Activated CD8-positive, alpha-beta memory T cell treated with anti-CD3 and anti-CD28 coated beads, Interleukin-2, amount 50 U/mL, for 48 hours (primary cell): ENCODE measurements around the gene KRTAP9-8.
"Not testable (repeated sequence)": the region's sequence is repeated elsewhere in the genome, so short reads cannot be mapped to it uniquely, and the experiment has no call there.

Experiments used
- DNase-seq: peaks from one replicate; pipeline ENCODE4 v3.0.0-alpha.2; 2020

KRTAP9-8 gene

DNA sequence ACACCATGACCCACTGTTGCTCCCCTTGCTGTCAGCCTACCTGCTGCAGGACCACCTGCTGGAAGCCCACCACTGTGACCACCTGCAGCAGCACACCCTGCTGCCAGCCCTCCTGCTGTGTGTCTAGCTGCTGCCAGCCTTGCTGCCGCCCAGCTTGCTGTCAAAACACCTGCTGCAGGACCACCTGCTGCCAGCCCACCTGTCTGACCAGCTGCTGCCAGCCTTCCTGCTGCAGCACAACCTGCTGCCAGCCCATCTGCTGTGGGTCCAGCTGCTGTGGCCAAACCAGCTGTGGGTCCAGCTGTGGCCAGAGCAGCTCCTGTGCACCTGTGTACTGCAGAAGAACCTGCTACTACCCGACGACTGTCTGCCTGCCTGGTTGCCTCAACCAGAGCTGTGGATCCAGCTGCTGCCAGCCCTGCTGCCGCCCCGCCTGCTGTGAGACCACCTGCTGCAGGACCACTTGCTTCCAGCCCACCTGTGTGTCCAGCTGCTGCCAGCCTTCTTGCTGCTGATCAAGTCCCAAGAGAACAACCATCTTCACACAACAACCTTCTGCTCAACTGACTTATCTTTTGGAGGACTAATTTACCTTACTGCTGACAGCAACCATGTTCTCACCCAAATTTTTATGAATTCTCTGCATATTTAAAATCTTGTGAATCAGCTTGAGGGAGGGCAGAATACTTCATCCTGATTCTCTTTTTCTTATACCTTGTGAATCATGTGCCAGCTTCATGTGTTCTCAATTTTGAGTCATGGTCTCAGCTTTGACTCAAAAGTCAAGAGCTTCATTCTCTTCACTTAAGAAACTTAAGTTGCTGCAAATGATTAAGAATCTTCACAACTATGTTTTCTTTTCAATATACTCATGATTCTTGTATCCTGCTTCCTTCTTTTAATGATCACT is 17.8 kb downstream of the KRTAP9-8 start, which contains the start of gene KRTAP9-9:
Gene KRTAP9-9 (plus strand): TSS at position 4 of the 910 bp plus-strand sequence.
- DNase-seq = not testable (repeated sequence)

DNA sequence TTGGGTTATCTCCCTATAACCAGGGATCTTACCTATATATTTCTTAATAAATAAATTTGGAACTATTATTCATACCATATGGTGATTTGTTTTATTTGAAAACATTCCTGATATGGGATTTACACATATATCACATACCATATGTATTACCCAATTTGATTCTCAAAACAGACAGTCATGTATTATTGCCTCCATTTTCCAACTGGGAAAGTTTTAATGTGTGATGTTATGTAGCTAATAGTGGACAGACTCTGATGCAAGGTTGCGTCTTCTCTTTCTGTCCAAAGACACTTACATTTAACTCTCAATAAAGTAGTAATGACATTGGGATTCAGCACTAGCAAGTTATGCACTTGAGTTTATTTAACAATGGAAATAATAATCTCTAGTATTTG is 18.5 kb downstream of the KRTAP9-8 start:
- DNase-seq = no peak

DNA sequence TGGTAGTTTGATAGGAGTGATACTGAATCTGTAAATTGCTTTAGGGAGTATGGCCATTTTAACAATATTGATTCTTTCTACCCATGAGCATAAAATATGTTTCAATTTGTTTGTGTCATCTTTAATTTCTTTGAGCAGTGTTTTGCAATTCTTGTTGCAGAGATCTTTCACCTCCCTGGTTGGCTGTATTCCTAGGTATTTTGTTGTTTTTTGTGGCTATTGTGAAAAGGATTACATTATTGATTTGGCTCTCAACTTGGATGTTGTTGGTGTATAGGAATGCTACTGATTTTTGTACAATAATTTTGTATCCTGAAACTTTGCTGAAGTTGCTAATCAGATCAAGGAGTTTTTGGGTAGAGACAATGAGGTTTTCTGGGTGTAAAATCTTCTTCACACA is 20.6 kb downstream of the KRTAP9-8 start:
- no peak for DNase-seq

DNA sequence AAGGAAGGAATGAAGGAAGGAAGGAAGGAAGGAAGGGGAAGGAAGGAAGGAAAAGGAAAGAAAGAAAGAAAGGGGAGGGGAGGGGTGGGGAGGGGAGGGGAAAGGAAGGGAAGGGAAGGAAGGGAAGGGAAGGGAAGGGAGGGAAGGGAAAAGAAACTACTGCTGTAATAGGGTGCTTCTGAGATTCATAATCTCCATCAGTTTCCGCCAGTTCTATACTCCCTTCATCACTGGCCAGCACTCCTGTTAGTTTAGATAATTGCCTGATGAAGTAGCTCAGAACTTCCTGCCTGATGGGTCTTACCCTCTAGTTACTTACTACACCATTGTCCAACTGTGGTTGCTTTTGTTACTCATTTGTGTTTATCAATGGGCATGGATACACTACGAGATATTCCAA is 25.4 kb downstream of the KRTAP9-8 start:
- no peak for DNase-seq

DNA sequence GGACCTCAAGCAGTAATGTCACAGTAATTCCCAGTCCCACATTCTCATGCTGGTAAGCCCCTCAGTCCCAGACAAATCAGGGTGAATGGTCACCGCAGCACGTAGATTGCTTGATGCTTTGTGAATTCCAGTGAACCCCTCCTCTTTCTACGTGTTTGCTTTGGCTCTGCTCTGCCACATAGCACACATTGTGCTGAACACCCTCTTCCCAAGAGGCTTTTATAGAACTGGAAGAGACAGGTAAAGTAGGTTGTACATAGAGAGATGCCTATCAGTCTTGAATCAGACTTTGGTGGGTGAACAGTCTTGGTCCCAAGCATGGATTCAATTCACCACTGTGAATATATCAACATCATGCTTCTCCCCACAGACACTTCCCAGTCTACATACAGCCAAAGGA is 26.8 kb downstream of the KRTAP9-8 start:
- DNase-seq = no peak

DNA sequence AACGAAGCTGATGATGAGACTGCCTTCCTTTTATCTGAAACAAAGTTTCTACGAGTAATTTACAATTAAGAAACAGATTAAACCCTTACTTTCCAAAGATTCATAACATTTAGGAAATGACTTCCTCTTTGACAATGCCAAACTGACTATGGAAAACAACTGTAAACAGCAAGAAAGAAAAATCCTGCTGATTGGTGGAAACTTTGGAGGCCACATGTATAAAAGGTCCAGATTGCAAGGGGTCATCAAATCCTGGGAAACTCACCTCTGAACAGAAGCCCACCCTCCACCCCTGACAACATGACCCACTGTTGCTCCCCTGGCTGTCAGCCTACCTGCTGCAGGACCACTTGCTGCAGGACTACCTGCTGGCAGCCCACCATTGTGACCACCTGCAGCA is 27.3 kb downstream of the KRTAP9-8 start, which contains the start of gene KRTAP9-6:
Gene KRTAP9-6 (plus strand): TSS at position 301 of the 400 bp plus-strand sequence. CDS start 0 bp downstream, at position 301.
- DNase-seq = no peak

DNA sequence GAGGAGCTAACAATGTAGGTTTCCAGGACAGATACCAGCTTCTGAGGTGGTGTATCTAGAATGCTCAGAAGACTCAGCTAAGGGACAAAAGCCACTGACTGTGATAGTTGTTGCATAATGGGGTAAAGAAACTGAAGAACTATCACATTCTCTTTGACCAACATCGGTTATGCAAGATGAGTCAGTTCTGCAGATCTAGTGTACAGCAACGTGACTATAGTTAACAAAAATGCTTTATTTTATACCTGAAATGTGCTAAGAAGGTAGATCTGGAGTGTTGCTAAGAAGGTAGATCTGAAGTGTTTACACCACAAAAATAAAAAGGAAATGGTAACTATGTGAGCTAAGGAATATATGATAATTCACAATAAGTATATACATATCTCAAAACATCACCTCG is 29.9 kb downstream of the KRTAP9-8 start:
- DNase-seq = no peak

DNA sequence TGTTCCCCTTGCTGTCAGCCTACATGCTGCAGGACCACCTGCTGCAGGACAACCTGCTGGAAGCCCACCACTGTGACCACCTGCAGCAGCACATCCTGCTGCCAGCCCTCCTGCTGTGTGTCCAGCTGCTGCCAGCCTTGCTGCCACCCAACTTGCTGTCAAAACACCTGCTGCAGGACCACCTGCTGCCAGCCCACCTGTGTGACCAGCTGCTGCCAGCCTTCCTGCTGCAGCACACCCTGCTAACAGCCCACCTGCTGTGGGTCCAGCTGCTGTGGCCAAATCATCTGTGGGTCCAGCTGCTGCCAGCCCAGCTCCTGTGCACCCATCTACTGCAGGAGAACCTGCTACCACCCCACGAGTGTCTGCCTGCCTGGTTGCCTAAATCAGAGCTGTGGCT is 33.5 kb downstream of the KRTAP9-8 start:
- DNase-seq = not testable (repeated sequence)

DNA sequence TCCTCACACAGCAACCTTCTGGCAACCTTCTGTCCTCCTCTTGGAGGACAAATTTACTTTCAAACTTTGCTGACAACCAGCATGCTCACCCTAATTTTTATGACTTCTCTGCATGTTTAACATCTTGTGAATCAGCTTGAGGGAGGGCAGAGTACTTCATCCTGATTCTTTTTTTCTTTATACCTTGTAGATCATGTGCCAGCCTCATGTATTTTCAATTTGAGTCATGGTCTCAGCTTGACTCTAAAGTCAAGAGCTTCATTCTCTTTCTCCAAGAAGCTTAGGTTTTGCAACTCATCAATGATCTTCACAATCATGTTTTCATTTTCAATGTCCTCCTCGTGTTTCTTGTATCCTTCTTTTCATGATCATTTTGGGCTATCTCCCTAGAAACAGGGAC is 34.1 kb downstream of the KRTAP9-8 start:
- DNase-seq = no peak

DNA sequence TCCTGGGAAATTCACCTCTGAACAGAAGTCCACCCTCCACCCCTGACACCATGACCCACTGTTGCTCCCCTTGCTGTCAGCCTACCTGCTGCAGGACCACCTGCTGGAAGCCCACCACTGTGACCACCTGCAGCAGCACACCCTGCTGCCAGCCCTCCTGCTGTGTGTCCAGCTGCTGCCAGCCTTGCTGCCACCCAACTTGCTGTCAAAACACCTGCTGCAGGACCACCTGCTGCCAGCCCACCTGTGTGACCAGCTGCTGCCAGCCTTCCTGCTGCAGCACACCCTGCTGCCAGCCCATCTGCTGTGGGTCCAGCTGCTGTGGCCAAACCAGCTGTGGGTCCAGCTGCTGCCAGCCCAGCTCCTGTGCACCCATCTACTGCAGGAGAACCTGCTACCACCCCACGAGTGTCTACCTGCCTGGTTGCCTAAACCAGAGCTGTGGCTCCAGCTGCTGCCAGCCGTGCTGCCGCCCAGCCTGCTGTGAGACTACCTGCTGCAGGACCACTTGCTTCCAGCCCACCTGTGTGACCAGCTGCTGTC is 37.9 kb downstream of the KRTAP9-8 start, which contains the start of gene KRTAP9-7:
Gene KRTAP9-7 (plus strand): TSS at position 51 of the 543 bp plus-strand sequence. CDS start 0 bp downstream, at position 51.
- DNase-seq = not testable (repeated sequence)

DNA sequence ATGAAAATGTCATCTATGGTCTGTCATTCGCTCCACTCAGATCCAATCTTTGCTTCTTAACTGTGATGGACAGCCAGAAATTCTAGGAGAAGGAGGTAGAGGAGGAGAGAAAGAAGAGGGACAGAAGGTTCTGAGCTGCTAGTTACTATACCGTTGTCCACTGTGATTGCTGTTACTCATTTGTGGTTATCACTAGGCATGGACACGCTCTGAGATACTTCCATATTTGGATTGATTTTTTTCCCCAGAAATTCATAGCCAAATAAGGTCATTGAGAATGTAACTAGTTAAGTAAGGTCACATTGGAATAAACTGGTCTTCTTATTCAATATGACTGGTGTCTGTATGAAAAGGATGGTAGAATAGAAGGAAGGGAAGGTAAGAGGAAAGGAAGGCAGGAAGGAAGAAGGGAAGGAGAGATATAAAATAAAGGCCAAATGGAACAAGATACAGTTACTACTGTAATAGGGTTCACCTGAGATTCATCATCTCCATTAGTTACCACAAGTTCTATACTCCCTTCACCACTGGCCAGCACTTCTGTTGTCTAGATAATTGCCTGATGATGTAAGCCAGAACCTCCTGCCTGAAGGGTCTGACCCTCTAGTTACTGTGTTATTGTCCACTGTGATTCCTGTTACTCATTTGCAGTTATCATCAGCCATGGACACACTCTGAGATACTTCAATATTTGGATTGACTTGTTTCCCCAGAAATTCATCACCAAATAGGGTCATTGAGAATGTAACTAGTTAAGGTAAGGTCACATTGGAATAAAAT is 40.6 kb downstream of the KRTAP9-8 start:
- no peak for DNase-seq

DNA sequence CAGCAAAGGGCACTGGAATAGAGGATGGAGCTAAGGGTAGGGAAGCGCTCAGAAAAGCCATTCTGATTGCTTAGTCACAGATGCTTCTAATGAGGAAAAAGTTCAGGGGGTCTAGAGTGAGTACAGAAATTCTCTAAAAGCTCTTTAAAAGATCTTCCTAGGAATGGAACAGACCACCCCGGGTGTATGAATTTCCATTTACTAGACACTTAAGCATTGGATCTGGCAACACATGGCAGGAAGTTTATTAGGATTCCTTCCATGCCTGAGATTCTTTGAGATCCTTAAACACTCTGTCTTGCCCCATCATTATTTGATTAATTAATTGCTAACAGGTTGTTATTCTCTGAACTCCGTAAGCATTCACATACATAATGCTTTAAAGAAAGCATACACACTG is 46.2 kb downstream of the KRTAP9-8 start:
- DNase-seq = no peak

DNA sequence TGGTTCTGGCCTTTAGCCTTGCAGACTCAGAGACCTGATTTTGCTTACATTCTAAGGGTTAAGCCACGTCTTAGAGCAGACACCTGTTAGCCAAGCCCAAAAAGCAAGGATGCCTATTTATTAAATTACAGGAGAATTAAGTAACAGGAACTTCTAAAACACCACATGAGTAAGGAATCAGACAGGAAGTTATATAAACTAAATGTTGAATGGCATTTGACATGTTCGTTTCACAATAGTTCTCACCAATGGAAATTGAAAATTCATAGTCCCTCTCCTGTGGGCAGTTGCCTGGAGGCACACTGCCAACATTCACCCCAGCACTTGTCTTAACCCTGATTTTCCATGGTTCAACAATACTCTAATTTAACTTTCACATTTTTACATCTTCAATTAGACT is 46.7 kb downstream of the KRTAP9-8 start:
- no peak for DNase-seq

DNA sequence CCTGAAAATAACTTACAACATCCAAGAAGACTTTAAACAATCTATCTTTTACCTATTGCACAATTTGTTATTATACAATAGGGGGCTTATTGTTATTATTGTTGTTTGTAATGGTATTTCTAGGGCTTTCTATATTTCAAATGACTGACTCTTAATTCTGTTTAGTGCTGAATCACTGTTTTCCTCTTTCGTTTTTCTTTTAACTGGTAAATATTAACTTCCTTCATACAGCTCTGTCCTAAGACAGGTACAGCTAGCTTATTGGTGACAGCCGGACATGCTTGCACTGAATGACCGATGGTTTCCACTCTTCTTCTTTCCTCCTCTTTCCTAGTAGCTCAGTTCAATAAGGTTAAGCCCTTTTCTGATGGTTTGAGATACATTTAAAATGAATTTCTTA is 49.3 kb downstream of the KRTAP9-8 start:
- DNase-seq = no peak
